CD14-positive monocyte (primary cell): ENCODE results near the gene SCN4B. TPM values are rescaled to one million over a fixed set of nuclear protein-coding genes. Genes with fewer than 3 reads are reported as not detected.

ENCODE experiments used
- DNase-seq, 3 donors: peaks; one replicate each; pipeline ENCODE4 v3.0.0-alpha.2; 2011 to 2022
- H2AFZ ChIP-seq: 2 replicates; pipeline ENCODE4 v1.6.0; 2012; ENCODE audit warnings: mild to moderate bottlenecking, low read depth, low read length, inconsistent platforms; ENCODE audit not compliant: insufficient read depth, poor library complexity, severe bottlenecking
- H3K27ac ChIP-seq, 2 donors: 1 replicate in 1 of 2; 2 replicates in 1 of 2; pipeline ENCODE4 v1.5.1; 2012 to 2013; ENCODE audit warnings: low read length in 2 of 2, control low read depth in 1 of 2, inconsistent platforms in 1 of 2, low read depth in 1 of 2, mild to moderate bottlenecking in 1 of 2
- H3K27me3 ChIP-seq, 2 donors: one replicate each; pipeline versions ENCODE4 v1.6.0 to v1.6.1; 2011 to 2013; ENCODE audit warnings: low read length in 2 of 2; ENCODE audit not compliant: control insufficient read depth in 2 of 2, insufficient read depth in 2 of 2
- H3K36me3 ChIP-seq, 2 donors: replicated peaks in 1 of 2; 1 replicate in 1 of 2; 2 replicates in 1 of 2; pipeline versions ENCODE4 v1.5.1 to v1.6.1; 2012 to 2013; ENCODE audit warnings: low read length in 2 of 2, control low read depth in 1 of 2, inconsistent platforms in 1 of 2, mild to moderate bottlenecking in 1 of 2; ENCODE audit not compliant: insufficient read depth in 2 of 2, control insufficient read depth in 1 of 2
- H3K4me1 ChIP-seq, 2 donors: 1 replicate in 1 of 2; 2 replicates in 1 of 2; pipeline versions ENCODE4 v1.5.1 to v1.6.1; 2012 to 2013; ENCODE audit warnings: low read length in 2 of 2, control low read depth in 1 of 2, inconsistent platforms in 1 of 2, mild to moderate bottlenecking in 1 of 2, moderate library complexity in 1 of 2; ENCODE audit not compliant: insufficient read depth in 2 of 2, control insufficient read depth in 1 of 2
- H3K4me2 ChIP-seq: replicated peaks from 2 replicates; pipeline ENCODE3; 2012; ENCODE audit warnings: low read length, moderate library complexity, mild to moderate bottlenecking; ENCODE audit not compliant: poor library complexity, severe bottlenecking; ENCODE audit errors: extremely low read depth
- H3K4me3 ChIP-seq, 3 experiments: fragments of 200-600 bp in 1 of 3; sonication (generic) in 1 of 3; replicated peaks in 1 of 3; 1 replicate in 2 of 3; 2 replicates in 1 of 3; pipeline ENCODE4 v1.5.1; 2011 to 2013; ENCODE audit warnings: low read length in 3 of 3, mild to moderate bottlenecking in 3 of 3, control low read depth in 2 of 3, low read depth in 2 of 3, inconsistent platforms in 1 of 3, moderate library complexity in 1 of 3
- H3K79me2 ChIP-seq: 2 replicates; pipeline ENCODE4 v1.6.0; 2012; ENCODE audit warnings: mild to moderate bottlenecking, control low read depth, inconsistent platforms, low read length, moderate library complexity; ENCODE audit not compliant: insufficient read depth
- H3K9ac ChIP-seq: 2 replicates; pipeline ENCODE4 v1.6.0; 2017; ENCODE audit warnings: low read length, mild to moderate bottlenecking; ENCODE audit not compliant: insufficient read depth, poor library complexity, severe bottlenecking
- H3K9me3 ChIP-seq, 2 donors: replicated peaks in 1 of 2; 1 replicate in 1 of 2; 2 replicates in 1 of 2; pipeline versions ENCODE4 v1.5.1 to v1.6.1; 2012 to 2013; ENCODE audit warnings: low read length in 2 of 2, control low read depth in 1 of 2; ENCODE audit not compliant: control insufficient read depth in 1 of 2, insufficient read depth in 1 of 2
- H4K20me1 ChIP-seq: 2 replicates; pipeline ENCODE4 v1.6.0; 2012; ENCODE audit warnings: mild to moderate bottlenecking, low read length, control low read depth, moderate library complexity; ENCODE audit not compliant: insufficient read depth
- H3K27ac Mint-ChIP-seq, 7 donors: one replicate each; pipeline ENCODE4 v1.8.0; 2020; ENCODE audit warnings: mild to moderate bottlenecking in 7 of 7, mixed read lengths in 7 of 7, moderate library complexity in 6 of 7, inconsistent platforms in 2 of 7
- H3K27me3 Mint-ChIP-seq, 3 donors: one replicate each; pipeline ENCODE4 v1.8.0; 2021 to 2022; ENCODE audit warnings: low read depth in 3 of 3, mild to moderate bottlenecking in 3 of 3, mixed read lengths in 3 of 3, moderate library complexity in 3 of 3, inconsistent platforms in 1 of 3
- H3K36me3 Mint-ChIP-seq, 2 donors: one replicate each; pipeline ENCODE4 v1.8.0; 2020; ENCODE audit warnings: mixed read lengths in 2 of 2, inconsistent platforms in 1 of 2, mild to moderate bottlenecking in 1 of 2
- H3K4me1 Mint-ChIP-seq: one replicate; pipeline ENCODE4 v1.8.0; 2020; ENCODE audit warnings: mild to moderate bottlenecking, mixed read lengths
- H3K4me3 Mint-ChIP-seq, 2 donors: one replicate each; pipeline ENCODE4 v1.8.0; 2020; ENCODE audit warnings: mild to moderate bottlenecking in 2 of 2, mixed read lengths in 2 of 2, moderate library complexity in 1 of 2
- H3K9me3 Mint-ChIP-seq, 7 donors: one replicate each; pipeline ENCODE4 v1.8.0; 2020 to 2022; ENCODE audit warnings: mixed read lengths in 7 of 7, mild to moderate bottlenecking in 6 of 7, moderate library complexity in 6 of 7, inconsistent platforms in 2 of 7
- CTCF ChIP-seq: fragments of 200-600 bp; IDR thresholded peaks from one replicate; pipeline ENCODE4 v1.8.0; 2022; ENCODE audit warnings: antibody characterized with exemption, mild to moderate bottlenecking
- WGBS: methylation state at CpG from one replicate; pipeline ENCODE4 v1.1.5; 2013; ENCODE audit warnings: missing lambda C conversion rate; ENCODE audit not compliant: insufficient coverage; 5-methylcytosine and 5-hydroxymethylcytosine counted together
- intact Hi-C, 2 donors: fragments of 100-400 bp; cut with micrococcal nuclease; formaldehyde crosslinking; loops; one replicate each; pipeline versions ENCODE4 v1.15.0 to v1.15.1; 2023
- polyA plus RNA-seq, 3 donors: library from polyadenylated mRNA; depleted of rRNA in 1 of 3; unstranded in 2 of 3; stranded (reverse) in 1 of 3; fragments of 300-500 nt in 2 of 3; fragments of >200 nt in 1 of 3; fragmentation: Illumina TruSeq in 2 of 3; gene quantifications; 1 replicate in 2 of 3; 2 replicates in 1 of 3; pipeline ENCODE4 v1.2.3, GENCODE V29; 2012 to 2021

Gene SCN4B
- polyA plus RNA-seq, 3 donors = 0.76 TPM; not detected in 2

- intact Hi-C loops = no loop called here
- H3K36me3 Mint-ChIP-seq = no peaks in the 10 kb centered on the region
These were observed 51.9 kb downstream of the SCN4B start for GRCh38 chr11:118100691-118101232.

GRCh38 chr11:118099838-118100556 lies 52.6 kb downstream of the SCN4B start:
- H3K36me3 ChIP-seq = no peaks in the 10 kb centered on the region
- Mint-ChIP-seq H3K4me1 (peaks cover 11% of the 10 kb centered on the region), H3K9me3 (no peaks in the 10 kb centered on the region), H3K27ac (no peak overlapping the region), H3K4me3 (no peak overlapping the region), H3K27me3 (peaks cover 0 to 10% (median 2%) of the 10 kb centered on the region in 3 donors), H3K36me3 (no peaks in the 10 kb centered on the region)
- no peaks in the 10 kb centered on the region for H3K27me3 ChIP-seq
- H3K4me3 ChIP-seq = no peak overlapping the region
- no peak overlapping the region for H3K27ac ChIP-seq
- H3K4me2 ChIP-seq = no peak overlapping the region
- no peak overlapping the region for H3K9ac ChIP-seq
- H3K4me1 ChIP-seq = no peaks in the 10 kb centered on the region
- H4K20me1 ChIP-seq = no peaks in the 10 kb centered on the region
- no peaks in the 10 kb centered on the region for H3K9me3 ChIP-seq
- WGBS = 98% methylated on average over 5 of the region's 10 CpGs
- no peak for DNase-seq
- H3K79me2 ChIP-seq = no peaks in the 10 kb centered on the region
- no peak for TF ChIP-seq CTCF
- intact Hi-C loops = no loop called here
- H2AFZ ChIP-seq = no peak overlapping the region

More at GRCh38 chr11:118100691-118101232, 51.9 kb downstream of the SCN4B start:
- no peak overlapping the region for H3K4me2 ChIP-seq
- Mint-ChIP-seq H3K27ac (no peak overlapping the region), H3K4me1 (peaks cover 5% of the 10 kb centered on the region), H3K27me3 (peaks cover 0 to 10% (median 2%) of the 10 kb centered on the region in 3 donors), H3K9me3 (no peaks in the 10 kb centered on the region), H3K4me3 (no peak overlapping the region)
- no peak overlapping the region for H2AFZ ChIP-seq
- no peak overlapping the region for H3K4me3 ChIP-seq
- H3K4me1 ChIP-seq = no peaks in the 10 kb centered on the region
- H3K9ac ChIP-seq = no peak overlapping the region
- H4K20me1 ChIP-seq = no peaks in the 10 kb centered on the region
- no peaks in the 10 kb centered on the region for H3K36me3 ChIP-seq
- no peaks in the 10 kb centered on the region for H3K9me3 ChIP-seq
- 100% methylated on average over 2 of the region's 3 CpGs for WGBS
- no peak overlapping the region for H3K27ac ChIP-seq
- TF ChIP-seq CTCF = no peak
- no peak for DNase-seq
- H3K27me3 ChIP-seq = no peaks in the 10 kb centered on the region
- no peaks in the 10 kb centered on the region for H3K79me2 ChIP-seq
